Measurements from ENCODE around the gene NOX5. TPM values are rescaled to one million over a fixed set of nuclear protein-coding genes. Genes with fewer than 3 reads are reported as not detected.

NOX5 gene
- total and polyA plus RNA-seq, 2 donors (not counting 1 experiment from before 2014, with no cell fraction given), result 0.25 to 0.33 TPM

GRCh38 chr15:68991723-68992122, 22.8 kb upstream of the NOX5 start:
- Histone ChIP-seq H3K27ac (ENCODE audit: insufficient read depth, low read length) (no peak overlapping the region), H2AFZ (ENCODE audit: low read length) (no peak overlapping the region), H3K9me3 (ENCODE audit: control insufficient read depth, insufficient read depth, low read depth, low read length) (no peaks in the 10 kb centered on the region), H3K4me2 (ENCODE audit: extremely low read depth, insufficient read depth, low read length) (no peak overlapping the region), H3K79me2 (ENCODE audit: control insufficient read depth, insufficient read depth, low read length) (no peaks in the 10 kb centered on the region), H3K9ac (ENCODE audit: insufficient read depth, low read length) (no peak overlapping the region), H3K27me3 (ENCODE audit: control insufficient read depth, insufficient read depth, low read length) (no peaks in the 10 kb centered on the region), H3K4me1 (ENCODE audit: control insufficient read depth, extremely low read depth, insufficient read depth, low read length) (no peaks in the 10 kb centered on the region), H3K4me3 (replicated peaks in 1 of 4; ENCODE audit: control extremely low read depth in 1 of 4, insufficient read depth in 1 of 4, low read depth in 3 of 4, low read length in 4 of 4) (no peak overlapping the region), H3K36me3 (ENCODE audit: control insufficient read depth, insufficient read depth, low read length) (no peaks in the 10 kb centered on the region), H4K20me1 (ENCODE audit: control insufficient read depth, extremely low read depth, insufficient read depth, low read length) (no peaks in the 10 kb centered on the region)
- TF ChIP-seq EZH2 (IDR thresholded peaks at IDR 0.05; ENCODE audit: low read length, missing control alignments) (no peak), CTCF (conservative IDR thresholded peaks at IDR 0.05 in 1 of 2, IDR thresholded peaks at IDR 0.05 in 1 of 2; ENCODE audit: low read depth in 1 of 2, low read length in 2 of 2) (no peak)
- peak; percentile 10 to 76 for DNase-seq (ENCODE audit: low read depth in 2 of 2)

- Histone ChIP-seq H3K9me3 (ENCODE audit: control insufficient read depth, insufficient read depth, low read depth, low read length) (no peaks in the 10 kb centered on the region), H4K20me1 (ENCODE audit: control insufficient read depth, extremely low read depth, insufficient read depth, low read length) (no peaks in the 10 kb centered on the region), H3K4me3 (replicated peaks in 1 of 4; ENCODE audit: control extremely low read depth in 1 of 4, insufficient read depth in 1 of 4, low read depth in 3 of 4, low read length in 4 of 4) (no peak overlapping the region), H2AFZ (ENCODE audit: low read length) (no peak overlapping the region), H3K27me3 (ENCODE audit: control insufficient read depth, insufficient read depth, low read length) (no peaks in the 10 kb centered on the region), H3K36me3 (ENCODE audit: control insufficient read depth, insufficient read depth, low read length) (no peaks in the 10 kb centered on the region), H3K4me1 (ENCODE audit: control insufficient read depth, extremely low read depth, insufficient read depth, low read length) (no peaks in the 10 kb centered on the region), H3K4me2 (ENCODE audit: extremely low read depth, insufficient read depth, low read length) (no peak overlapping the region), H3K27ac (ENCODE audit: insufficient read depth, low read length) (no peak overlapping the region), H3K79me2 (ENCODE audit: control insufficient read depth, insufficient read depth, low read length) (no peaks in the 10 kb centered on the region), H3K9ac (ENCODE audit: insufficient read depth, low read length) (no peak overlapping the region)
- no peak for TF ChIP-seq EZH2 (IDR thresholded peaks at IDR 0.05; ENCODE audit: low read length, missing control alignments)
- no peak for TF ChIP-seq CTCF (conservative IDR thresholded peaks at IDR 0.05 in 1 of 2, IDR thresholded peaks at IDR 0.05 in 1 of 2; ENCODE audit: low read depth in 1 of 2, low read length in 2 of 2)
- DNase-seq (ENCODE audit: low read depth in 2 of 2), result no peak
Measured at GRCh38 chr15:68992696-68993095, 21.8 kb upstream of the NOX5 start.

- TF ChIP-seq EZH2 (IDR thresholded peaks at IDR 0.05; ENCODE audit: low read length, missing control alignments) (no peak), CTCF (conservative IDR thresholded peaks at IDR 0.05 in 1 of 2, IDR thresholded peaks at IDR 0.05 in 1 of 2; ENCODE audit: low read depth in 1 of 2, low read length in 2 of 2) (no peak)
- Histone ChIP-seq H3K79me2 (ENCODE audit: control insufficient read depth, insufficient read depth, low read length) (no peaks in the 10 kb centered on the region), H3K27ac (ENCODE audit: insufficient read depth, low read length) (no peak overlapping the region), H3K4me3 (replicated peaks in 1 of 4; ENCODE audit: control extremely low read depth in 1 of 4, insufficient read depth in 1 of 4, low read depth in 3 of 4, low read length in 4 of 4) (no peak overlapping the region), H3K9ac (ENCODE audit: insufficient read depth, low read length) (no peak overlapping the region), H3K9me3 (ENCODE audit: control insufficient read depth, insufficient read depth, low read depth, low read length) (no peaks in the 10 kb centered on the region), H4K20me1 (ENCODE audit: control insufficient read depth, extremely low read depth, insufficient read depth, low read length) (no peaks in the 10 kb centered on the region), H2AFZ (ENCODE audit: low read length) (no peak overlapping the region), H3K36me3 (ENCODE audit: control insufficient read depth, insufficient read depth, low read length) (no peaks in the 10 kb centered on the region), H3K4me2 (ENCODE audit: extremely low read depth, insufficient read depth, low read length) (no peak overlapping the region), H3K27me3 (ENCODE audit: control insufficient read depth, insufficient read depth, low read length) (no peaks in the 10 kb centered on the region), H3K4me1 (ENCODE audit: control insufficient read depth, extremely low read depth, insufficient read depth, low read length) (no peaks in the 10 kb centered on the region)
- peak in 1 of 2 donors; percentile 50 for DNase-seq (ENCODE audit: low read depth in 2 of 2)
Measured at GRCh38 chr15:68993276-68993675, 21.2 kb upstream of the NOX5 start.
